Large intestine (tissue), 3 donors: ENCODE data around the gene ROPN1L. TPM values are rescaled to one million over a fixed set of nuclear protein-coding genes. Genes with fewer than 3 reads are reported as not detected.
"Not testable (repeated sequence)": the region's sequence is repeated elsewhere in the genome, so short reads cannot be mapped to it uniquely, and the experiment has no call there.

Experiments used
- DNase-seq, 2 donors: peaks; one replicate each; pipeline versions ENCODE4 v3.0.0 to v3.0.0-alpha.2; 2013
- H3K27ac ChIP-seq: one replicate; pipeline ENCODE4 v1.5.1; 2013; ENCODE audit warnings: low read length
- H3K27me3 ChIP-seq: 2 replicates; pipeline ENCODE4 v1.6.1; 2013; ENCODE audit warnings: low read length; ENCODE audit not compliant: control insufficient read depth, insufficient read depth
- H3K36me3 ChIP-seq: 2 replicates; pipeline ENCODE4 v1.6.1; 2013; ENCODE audit warnings: low read length; ENCODE audit not compliant: control insufficient read depth, insufficient read depth
- H3K4me1 ChIP-seq: one replicate; pipeline ENCODE4 v1.6.1; 2013; ENCODE audit warnings: low read length; ENCODE audit not compliant: control insufficient read depth, insufficient read depth
- H3K4me3 ChIP-seq: one replicate; pipeline ENCODE4 v1.5.1; 2013; ENCODE audit warnings: low read length
- H3K9me3 ChIP-seq: one replicate; pipeline ENCODE4 v1.6.1; 2013; ENCODE audit warnings: mild to moderate bottlenecking, low read depth, low read length, moderate library complexity; ENCODE audit not compliant: control insufficient read depth
- WGBS: methylation state at CpG from one replicate; pipeline ENCODE4 v1.1.5; 2013; ENCODE audit warnings: low lambda C conversion rate; ENCODE audit not compliant: insufficient coverage; 5-methylcytosine and 5-hydroxymethylcytosine counted together
- polyA plus RNA-seq: library from polyadenylated mRNA; unstranded; fragments of 120-200 nt; gene quantifications from one replicate; pipeline ENCODE4 v1.2.1, GENCODE V29; 2013

The ROPN1L gene
- polyA plus RNA-seq, 1 donor, result 0.30 TPM

GRCh38 chr5:10489810-10490426 is 48.2 kb downstream of the ROPN1L start:
- Histone ChIP-seq H3K9me3 (peaks cover under 1% of the 10 kb centered on the region), H3K36me3 (no peaks in the 10 kb centered on the region), H3K4me3 (no peak overlapping the region), H3K27me3 (peaks cover 2% of the 10 kb centered on the region), H3K27ac (no peak overlapping the region), H3K4me1 (peaks cover 6% of the 10 kb centered on the region)
- no peak for DNase-seq
- no CpG with 5 or more reads among the region's 8 CpGs for whole genome bisulfite sequencing

DNA sequence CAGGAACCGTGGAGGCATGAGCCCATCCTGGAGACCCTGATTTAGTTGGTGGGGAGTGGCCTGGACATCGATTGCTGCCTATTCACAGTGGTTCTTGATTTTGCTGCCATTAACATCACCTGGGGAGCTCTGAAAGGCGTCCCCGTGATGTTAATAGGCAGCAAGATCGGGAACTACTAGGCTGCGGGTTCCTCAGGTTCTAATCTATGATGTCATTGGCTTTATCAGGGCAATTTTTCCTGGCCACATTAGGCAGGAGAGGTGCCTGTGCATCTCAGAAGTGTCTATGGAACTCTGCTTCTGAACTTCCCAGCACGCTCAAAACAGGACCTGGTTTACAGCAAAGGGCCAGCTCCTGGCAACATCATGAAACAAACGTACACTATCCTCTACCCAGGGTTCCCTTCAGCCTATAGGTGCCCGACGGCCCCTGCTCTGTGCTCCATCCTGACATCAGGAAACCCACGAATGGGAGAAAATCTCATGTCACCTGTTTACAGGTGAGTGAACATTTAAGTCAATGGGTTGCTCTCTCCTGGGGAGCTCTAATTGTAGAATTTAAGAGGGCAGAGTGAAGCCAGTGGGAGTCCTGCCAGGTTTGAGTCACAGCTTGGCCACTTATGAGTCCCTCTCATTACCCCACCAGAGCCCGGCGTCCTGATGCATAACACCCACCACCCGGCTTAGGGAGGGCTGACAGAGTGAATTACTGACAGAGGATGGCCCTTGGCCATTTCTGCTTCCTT is 49.4 kb downstream of the ROPN1L start:
- DNase-seq, result no peak
- Histone ChIP-seq H3K4me1 (no peaks in the 10 kb centered on the region), H3K27ac (no peak overlapping the region), H3K4me3 (no peak overlapping the region), H3K9me3 (peaks cover 5% of the 10 kb centered on the region), H3K36me3 (no peaks in the 10 kb centered on the region), H3K27me3 (peaks cover 2% of the 10 kb centered on the region)
- 100% methylated on average over 1 of the region's 14 CpGs for WGBS

GRCh38 chr5:10491673-10492026 is 50.0 kb downstream of the ROPN1L start:
- Histone ChIP-seq H3K9me3 (peaks cover 5% of the 10 kb centered on the region), H3K4me3 (no peak overlapping the region), H3K27me3 (peaks cover 2% of the 10 kb centered on the region), H3K4me1 (no peaks in the 10 kb centered on the region), H3K27ac (no peak overlapping the region), H3K36me3 (no peaks in the 10 kb centered on the region)
- DNase-seq, result no peak
- WGBS, result no CpG with 5 or more reads among the region's 9 CpGs

DNA sequence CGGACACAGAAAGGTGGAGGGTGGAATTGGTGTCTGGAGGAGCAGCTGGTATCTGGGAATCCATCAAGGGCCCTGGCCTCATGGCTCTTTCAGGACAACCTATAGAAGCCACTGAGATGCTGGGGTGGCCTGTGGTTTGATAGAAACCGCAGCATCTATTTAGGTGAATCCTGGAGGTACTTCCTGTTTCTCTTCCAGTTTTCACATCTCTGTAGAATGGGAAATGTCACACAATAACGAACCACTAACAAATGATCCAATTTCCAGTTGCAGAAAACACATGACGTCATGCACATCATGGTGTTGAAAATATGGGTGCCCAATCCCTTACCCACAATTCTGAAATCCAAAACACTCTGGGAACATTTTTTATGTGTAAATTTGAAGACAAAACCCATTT is 52.2 kb downstream of the ROPN1L start:
- no peak for DNase-seq
- Histone ChIP-seq H3K27me3 (peaks cover under 1% of the 10 kb centered on the region), H3K4me3 (no peak overlapping the region), H3K9me3 (peaks cover 5% of the 10 kb centered on the region), H3K4me1 (no peaks in the 10 kb centered on the region), H3K27ac (no peak overlapping the region), H3K36me3 (no peaks in the 10 kb centered on the region)
- 100% methylated on average over 1 of the region's 4 CpGs for WGBS

GRCh38 chr5:10494497-10494896 is 52.8 kb downstream of the ROPN1L start:
- not testable (repeated sequence) for H3K27ac ChIP-seq, H3K27me3 ChIP-seq, H3K4me3 ChIP-seq, H3K36me3 ChIP-seq, DNase-seq, H3K9me3 ChIP-seq, H3K4me1 ChIP-seq
- WGBS, result no CpG with 5 or more reads among the region's 6 CpGs

GRCh38 chr5:10497554-10497953 is 55.9 kb downstream of the ROPN1L start:
- Histone ChIP-seq H3K36me3 (no peaks in the 10 kb centered on the region), H3K27ac (no peak overlapping the region), H3K4me1 (no peaks in the 10 kb centered on the region), H3K4me3 (no peak overlapping the region), H3K27me3 (no peaks in the 10 kb centered on the region), H3K9me3 (peaks cover 5% of the 10 kb centered on the region)
- WGBS, result no CpG with 5 or more reads among the region's 5 CpGs
- no peak for DNase-seq

GRCh38 chr5:10498350-10498749 is 56.7 kb downstream of the ROPN1L start:
- Histone ChIP-seq H3K27me3 (no peaks in the 10 kb centered on the region), H3K36me3 (no peaks in the 10 kb centered on the region), H3K4me1 (no peaks in the 10 kb centered on the region), H3K4me3 (no peak overlapping the region), H3K27ac (no peak overlapping the region), H3K9me3 (peaks cover 5% of the 10 kb centered on the region)
- WGBS, result 87% methylated on average over 3 of the region's 6 CpGs
- DNase-seq, result no peak

DNA sequence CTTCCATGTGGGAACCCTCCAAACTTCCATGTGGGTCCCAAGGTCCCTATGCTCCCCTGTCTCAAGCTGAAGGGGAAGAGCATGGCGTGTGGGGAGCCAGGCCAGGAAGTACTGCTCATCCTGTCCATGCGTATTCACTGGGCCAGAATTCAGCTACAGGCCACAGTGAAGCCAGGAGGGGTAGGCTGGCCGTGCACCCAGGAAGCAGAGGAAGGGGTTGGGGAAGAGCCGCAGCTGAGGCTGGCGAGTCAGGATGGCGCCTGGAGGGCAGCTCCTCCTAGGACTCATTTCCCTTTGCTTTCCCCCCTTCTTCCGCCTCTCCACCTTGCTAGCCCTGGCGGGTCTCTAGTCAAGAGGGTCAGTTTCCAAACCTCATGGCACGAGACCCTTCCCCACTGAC is 57.4 kb downstream of the ROPN1L start:
- no peak for DNase-seq
- WGBS, result 100% methylated on average over 2 of the region's 9 CpGs

GRCh38 chr5:10499776-10500175 is 58.1 kb downstream of the ROPN1L start:
- no peak for DNase-seq
- no peaks in the 10 kb centered on the region for H3K27me3 ChIP-seq
- H3K4me3 ChIP-seq, result no peak overlapping the region
- no peak overlapping the region for H3K27ac ChIP-seq
- H3K4me1 ChIP-seq, result no peaks in the 10 kb centered on the region
- no peaks in the 10 kb centered on the region for H3K36me3 ChIP-seq
- no CpG with 5 or more reads among the region's 2 CpGs for WGBS
- H3K9me3 ChIP-seq, result peaks cover 5% of the 10 kb centered on the region

More for the DNA sequence above, 57.4 kb downstream of the ROPN1L start:
- no peak overlapping the region for H3K4me3 ChIP-seq
- peaks cover 5% of the 10 kb centered on the region for H3K9me3 ChIP-seq
- no peaks in the 10 kb centered on the region for H3K36me3 ChIP-seq
- no peak overlapping the region for H3K27ac ChIP-seq
- no peaks in the 10 kb centered on the region for H3K27me3 ChIP-seq
- H3K4me1 ChIP-seq, result no peaks in the 10 kb centered on the region

DNA sequence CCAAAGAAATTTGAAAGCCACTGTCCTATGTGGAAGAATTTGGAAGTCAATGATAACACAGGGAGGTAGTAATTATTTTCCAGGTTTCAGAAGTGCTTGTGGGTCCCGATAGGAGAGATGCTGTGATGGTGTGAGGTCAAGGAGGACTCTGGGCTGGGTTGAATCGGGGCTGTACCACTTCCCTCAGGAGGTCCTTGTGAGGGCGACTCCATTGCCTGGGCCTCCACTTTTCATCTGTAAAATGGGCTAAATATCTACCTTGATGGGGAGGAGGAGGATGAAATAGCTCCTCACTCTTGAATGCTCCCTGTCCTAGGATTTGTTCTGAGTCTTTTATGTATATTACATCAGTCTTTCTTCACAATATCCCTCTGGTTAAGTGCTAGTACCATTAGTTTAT is 59.0 kb downstream of the ROPN1L start:
- Histone ChIP-seq H3K4me1 (no peaks in the 10 kb centered on the region), H3K4me3 (no peak overlapping the region), H3K36me3 (no peaks in the 10 kb centered on the region), H3K9me3 (no peaks in the 10 kb centered on the region), H3K27me3 (no peaks in the 10 kb centered on the region), H3K27ac (no peak overlapping the region)
- no CpG with 5 or more reads among the region's 3 CpGs for WGBS
- DNase-seq, result no peak
